Esophagus squamous epithelium (tissue), 4 donors: ENCODE measurements around the gene ZNF549.

Source experiments
- CTCF ChIP-seq, 6 experiments: fragments of 450-650 bp in 4 of 6; fragments of 200-600 bp in 2 of 6; sonication (generic) in 2 of 6; IDR thresholded peaks; one replicate each; pipeline ENCODE4 v1.5.1; 2016 to 2019; ENCODE audit warnings: antibody characterized with exemption in 6 of 6, mild to moderate bottlenecking in 4 of 6, moderate library complexity in 4 of 6
- POLR2A ChIP-seq, 4 donors: fragments of 450-650 bp; IDR thresholded peaks; one replicate each; pipeline ENCODE4 v1.6.1; 2017; ENCODE audit warnings: antibody characterized with exemption in 4 of 4, mild to moderate bottlenecking in 4 of 4, moderate library complexity in 3 of 4

DNA sequence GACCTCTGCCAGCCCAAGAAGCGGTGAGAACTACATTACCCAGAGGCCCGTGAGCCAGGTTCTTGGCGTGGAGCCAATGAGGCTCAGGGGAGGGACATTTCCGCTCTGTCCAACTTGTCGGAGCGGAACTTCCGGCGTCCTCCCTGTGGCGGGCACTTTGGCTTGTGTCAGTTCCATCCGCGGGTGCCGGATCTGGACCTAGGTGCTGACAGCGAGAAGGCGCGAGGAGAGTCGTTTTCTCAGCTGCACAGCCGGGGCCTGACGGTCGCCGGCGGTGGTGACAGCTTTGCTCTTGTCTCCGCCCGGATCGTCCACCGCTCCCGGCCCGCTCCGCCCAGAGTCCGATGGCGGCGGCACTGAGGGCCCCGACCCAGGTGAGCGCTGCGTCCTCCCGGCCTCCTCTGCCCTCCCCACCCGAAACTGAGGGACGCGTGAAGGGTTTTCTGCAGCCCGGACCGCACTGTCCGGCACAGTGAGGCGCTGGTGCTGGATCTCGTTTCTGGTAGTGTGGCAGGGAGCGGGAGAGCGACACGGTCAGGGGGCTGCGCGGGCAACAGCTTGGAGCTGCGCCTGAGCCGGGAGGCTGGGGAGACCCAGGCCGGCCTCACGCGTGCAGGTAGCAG, 72.7 kb downstream of the ZNF549 start, which contains the start of gene ZNF530:
- TF ChIP-seq CTCF (IDR thresholded peaks at IDR 0.05) (peak in 1 of 6 experiments; percentile 22), POLR2A (IDR thresholded peaks at IDR 0.05) (no peak)
